ENCODE measurements around the gene EARS2.

The EARS2 gene

DNA sequence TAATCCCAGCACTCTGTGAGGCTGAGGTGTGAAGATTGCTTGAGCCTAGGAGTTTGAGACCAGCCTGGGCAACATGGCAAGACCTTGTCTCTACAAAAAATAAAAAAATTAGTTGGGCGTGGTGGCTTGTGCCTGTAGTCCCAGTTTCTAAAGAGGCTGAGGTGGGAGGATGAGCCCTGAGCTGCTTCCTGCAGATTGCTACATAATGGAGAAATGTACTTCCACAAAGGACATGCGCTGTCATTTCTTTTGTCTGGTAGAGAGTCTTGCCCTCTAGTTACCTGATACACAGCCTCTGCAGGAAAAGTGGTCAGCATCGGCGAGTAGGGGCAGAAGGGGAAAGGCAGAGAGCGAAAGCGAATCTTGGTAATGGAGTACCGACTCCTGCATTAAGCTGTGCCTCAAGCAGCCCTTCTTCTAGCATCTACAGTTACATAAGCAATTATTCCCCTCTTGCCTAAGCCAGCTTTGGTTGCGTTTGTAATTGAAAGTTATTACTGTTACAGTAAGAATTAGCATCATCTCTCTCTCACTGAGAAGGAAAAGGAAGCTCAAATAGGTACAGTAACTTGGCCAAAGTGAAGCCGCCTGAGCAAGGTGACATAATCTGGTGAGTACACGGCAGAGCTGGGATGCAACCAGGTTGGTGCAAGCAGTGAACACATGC, 28.4 kb downstream of the EARS2 start:
- Histone ChIP-seq H3K36me3 (ENCODE audit: insufficient read depth, low read length) (peaks cover 56% of the 10 kb centered on the region), H3K27ac (no peak overlapping the region), H3K9me3 (ENCODE audit: low read depth, low read length) (no peaks in the 10 kb centered on the region; the same call in 1 of the 2 replicates), H3K4me3 (no peak overlapping the region), H3K9ac (ENCODE audit: insufficient read length) (no peak overlapping the region)
- TF ChIP-seq EZH2 (IDR thresholded peaks at IDR 0.05) (no peak), POLR2AphosphoS5 (IDR thresholded peaks at IDR 0.05; ENCODE audit: borderline replicate concordance, low read depth, low read length) (no peak), FOXP2 (optimal IDR thresholded peaks at IDR 0.05; ENCODE audit: control extremely low read depth, extremely low read length, insufficient read depth) (no peak)
- DNase-seq (ENCODE audit: low read depth, low spot score) = no peak

- H3K36me3 ChIP-seq (ENCODE audit: insufficient read depth, low read length) = peaks cover 58% of the 10 kb centered on the region
- H3K4me3 ChIP-seq = no peak overlapping the region
- H3K9ac ChIP-seq (ENCODE audit: insufficient read length) = no peak overlapping the region
- no peak for TF ChIP-seq EZH2 (IDR thresholded peaks at IDR 0.05)
- no peaks in the 10 kb centered on the region; the same call in 1 of the 2 replicates for H3K9me3 ChIP-seq (ENCODE audit: low read depth, low read length)
- no peak for DNase-seq (ENCODE audit: low read depth, low spot score)
- H3K27ac ChIP-seq = no peak overlapping the region
Measured at GRCh38 chr16:23527961-23528643, 29.0 kb downstream of the EARS2 start.

- Histone ChIP-seq H3K9ac (ENCODE audit: insufficient read length) (no peak overlapping the region), H3K4me3 (no peak overlapping the region), H3K27ac (no peak overlapping the region), H3K36me3 (ENCODE audit: insufficient read depth, low read length) (peaks cover 63% of the 10 kb centered on the region), H3K9me3 (ENCODE audit: low read depth, low read length) (no peaks in the 10 kb centered on the region; the same call in 1 of the 2 replicates)
- TF ChIP-seq FOXP2 (optimal IDR thresholded peaks at IDR 0.05; ENCODE audit: control extremely low read depth, extremely low read length, insufficient read depth) = no peak
- TF ChIP-seq POLR2AphosphoS5 (IDR thresholded peaks at IDR 0.05; ENCODE audit: borderline replicate concordance, low read depth, low read length) = no peak
- TF ChIP-seq EZH2 (IDR thresholded peaks at IDR 0.05) = no peak
- no peak for DNase-seq (ENCODE audit: low read depth, low spot score)
Measured at GRCh38 chr16:23524886-23525285, 32.3 kb downstream of the EARS2 start.

GRCh38 chr16:23523876-23524385, 33.2 kb downstream of the EARS2 start:
- Histone ChIP-seq H3K9me3 (ENCODE audit: low read depth, low read length) (no peaks in the 10 kb centered on the region; the same call in 1 of the 2 replicates), H3K4me3 (no peak overlapping the region), H3K27ac (no peak overlapping the region), H3K36me3 (ENCODE audit: insufficient read depth, low read length) (peaks cover 65% of the 10 kb centered on the region), H3K9ac (ENCODE audit: insufficient read length) (no peak overlapping the region)
- no peak for TF ChIP-seq POLR2AphosphoS5 (IDR thresholded peaks at IDR 0.05; ENCODE audit: borderline replicate concordance, low read depth, low read length)
- no peak for TF ChIP-seq FOXP2 (optimal IDR thresholded peaks at IDR 0.05; ENCODE audit: control extremely low read depth, extremely low read length, insufficient read depth)
- TF ChIP-seq EZH2 (IDR thresholded peaks at IDR 0.05) = no peak
- DNase-seq (ENCODE audit: low read depth, low spot score) = no peak

DNA sequence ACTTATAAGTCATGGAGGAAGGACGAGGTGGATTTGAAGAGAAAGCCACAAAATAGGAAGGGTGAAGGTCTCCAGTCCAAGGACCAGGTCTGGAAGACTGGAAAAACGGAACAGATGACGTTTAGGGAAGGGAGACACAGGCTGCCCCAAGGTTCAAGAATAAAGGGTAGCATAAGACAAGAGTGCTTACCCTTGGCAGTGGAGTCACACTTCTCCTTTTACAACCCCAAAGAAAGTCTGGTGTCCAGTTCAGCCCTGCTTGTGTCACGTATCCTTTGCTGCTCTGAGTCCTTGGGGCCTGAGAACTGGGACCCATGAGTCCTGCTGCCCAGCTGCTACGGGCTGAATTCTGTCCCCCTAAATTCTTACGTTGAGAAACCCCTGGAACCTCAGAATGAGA, 33.8 kb downstream of the EARS2 start:
- H3K36me3 ChIP-seq (ENCODE audit: insufficient read depth, low read length) = peaks cover 60% of the 10 kb centered on the region
- no peak overlapping the region for H3K27ac ChIP-seq
- H3K4me3 ChIP-seq = no peak overlapping the region
- no peak for DNase-seq (ENCODE audit: low read depth, low spot score)
- TF ChIP-seq EZH2 (IDR thresholded peaks at IDR 0.05) (no peak), FOXP2 (optimal IDR thresholded peaks at IDR 0.05; ENCODE audit: control extremely low read depth, extremely low read length, insufficient read depth) (no peak), POLR2AphosphoS5 (IDR thresholded peaks at IDR 0.05; ENCODE audit: borderline replicate concordance, low read depth, low read length) (no peak)
- H3K9ac ChIP-seq (ENCODE audit: insufficient read length) = no peak overlapping the region
- no peaks in the 10 kb centered on the region; the same call in 1 of the 2 replicates for H3K9me3 ChIP-seq (ENCODE audit: low read depth, low read length)

GRCh38 chr16:23521965-23522364, 35.2 kb downstream of the EARS2 start:
- TF ChIP-seq EZH2 (IDR thresholded peaks at IDR 0.05) (no peak), POLR2AphosphoS5 (IDR thresholded peaks at IDR 0.05; ENCODE audit: borderline replicate concordance, low read depth, low read length) (no peak), FOXP2 (optimal IDR thresholded peaks at IDR 0.05; ENCODE audit: control extremely low read depth, extremely low read length, insufficient read depth) (no peak)
- H3K4me3 ChIP-seq = no peak overlapping the region
- DNase-seq (ENCODE audit: low read depth, low spot score) = no peak
- H3K36me3 ChIP-seq (ENCODE audit: insufficient read depth, low read length) = peaks cover 51% of the 10 kb centered on the region
- H3K9ac ChIP-seq (ENCODE audit: insufficient read length) = no peak overlapping the region
- H3K27ac ChIP-seq = no peak overlapping the region
- H3K9me3 ChIP-seq (ENCODE audit: low read depth, low read length) = no peaks in the 10 kb centered on the region

DNA sequence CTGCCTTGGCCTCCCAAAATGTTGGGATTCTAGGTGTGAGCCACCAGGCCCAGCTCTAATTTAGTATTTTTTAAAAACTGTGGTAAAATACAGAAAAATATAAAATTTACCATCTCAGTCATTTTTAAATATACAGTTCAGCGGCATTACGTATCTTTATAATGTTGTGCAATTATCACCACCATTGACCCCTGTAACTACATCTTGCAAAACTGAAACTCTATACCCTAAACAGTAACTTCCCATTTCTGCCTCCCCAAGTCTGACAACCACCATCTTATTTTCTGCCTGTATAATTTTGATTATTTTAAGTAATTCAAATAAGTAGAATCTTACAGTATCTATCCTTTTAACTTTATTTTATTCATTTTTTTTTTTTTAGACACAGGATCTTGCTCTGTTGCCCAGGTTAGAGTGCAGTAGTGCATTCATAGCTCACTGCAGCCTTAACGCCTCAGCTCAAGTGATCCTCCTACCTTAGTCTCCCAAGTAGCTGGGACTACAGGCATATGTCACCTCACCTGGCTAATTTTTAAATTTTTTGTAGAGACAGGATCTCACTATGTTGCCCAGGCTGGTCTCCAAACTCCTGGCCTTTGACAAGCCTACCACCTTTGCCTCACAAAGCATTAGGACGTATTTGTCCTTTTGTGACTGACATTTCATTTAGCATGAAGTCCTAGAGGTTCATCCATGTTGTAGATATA, 36.0 kb downstream of the EARS2 start:
- no peak for DNase-seq (ENCODE audit: low read depth, low spot score)

DNA sequence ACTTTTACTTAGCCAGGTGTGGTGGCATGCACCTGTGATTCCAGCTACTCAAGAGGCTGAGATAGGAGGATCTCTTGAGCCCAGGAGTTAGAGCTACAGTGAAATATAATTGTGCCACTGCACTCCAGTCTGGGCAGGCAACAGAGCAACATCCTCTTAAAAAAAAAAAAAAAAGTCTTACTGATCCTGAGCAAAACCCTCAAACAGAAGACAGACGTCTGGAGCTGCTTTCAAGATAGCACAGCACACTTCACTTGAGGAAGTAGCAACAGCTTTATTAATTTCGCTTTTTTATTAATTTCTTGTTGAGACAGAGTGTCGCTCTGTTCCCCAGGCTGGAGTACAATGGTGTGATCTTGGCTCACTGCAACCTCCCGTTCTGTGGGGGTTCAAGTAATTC, 36.6 kb downstream of the EARS2 start:
- Histone ChIP-seq H3K9ac (ENCODE audit: insufficient read length) (no peak overlapping the region), H3K4me3 (no peak overlapping the region), H3K36me3 (ENCODE audit: insufficient read depth, low read length) (peaks cover 51% of the 10 kb centered on the region), H3K9me3 (ENCODE audit: low read depth, low read length) (no peaks in the 10 kb centered on the region), H3K27ac (no peak overlapping the region)
- TF ChIP-seq EZH2 (IDR thresholded peaks at IDR 0.05) (no peak), POLR2AphosphoS5 (IDR thresholded peaks at IDR 0.05; ENCODE audit: borderline replicate concordance, low read depth, low read length) (no peak), FOXP2 (optimal IDR thresholded peaks at IDR 0.05; ENCODE audit: control extremely low read depth, extremely low read length, insufficient read depth) (no peak)
- no peak for DNase-seq (ENCODE audit: low read depth, low spot score)

More for the DNA sequence above, 36.0 kb downstream of the EARS2 start:
- H3K27ac ChIP-seq = no peak overlapping the region
- peaks cover 51% of the 10 kb centered on the region for H3K36me3 ChIP-seq (ENCODE audit: insufficient read depth, low read length)
- no peaks in the 10 kb centered on the region for H3K9me3 ChIP-seq (ENCODE audit: low read depth, low read length)
- no peak for TF ChIP-seq FOXP2 (optimal IDR thresholded peaks at IDR 0.05; ENCODE audit: control extremely low read depth, extremely low read length, insufficient read depth)
- TF ChIP-seq POLR2AphosphoS5 (IDR thresholded peaks at IDR 0.05; ENCODE audit: borderline replicate concordance, low read depth, low read length) = no peak
- no peak for TF ChIP-seq EZH2 (IDR thresholded peaks at IDR 0.05)
- no peak overlapping the region for H3K9ac ChIP-seq (ENCODE audit: insufficient read length)
- H3K4me3 ChIP-seq = no peak overlapping the region
